Ishikawa (cell line): Measurements from ENCODE around the gene UGT3A1.

ENCODE experiments used
- CEBPB ChIP-seq: IDR thresholded peaks from 2 replicates; pipeline ENCODE4 v1.6.1; 2012
- CREB1 ChIP-seq: IDR thresholded peaks from 2 replicates; pipeline ENCODE4 v1.6.1; 2012; ENCODE audit warnings: low read depth
- EGR1 ChIP-seq: IDR thresholded peaks from 2 replicates; pipeline ENCODE4 v1.6.1; 2012
- EP300 ChIP-seq: IDR thresholded peaks from 2 replicates; pipeline ENCODE4 v1.6.1; 2012; ENCODE audit warnings: borderline replicate concordance
- FOXM1 ChIP-seq: IDR thresholded peaks from 2 replicates; pipeline ENCODE4 v1.6.1; 2012; ENCODE audit warnings: low read depth, borderline replicate concordance
- NFIC ChIP-seq: IDR thresholded peaks from 2 replicates; pipeline ENCODE4 v1.6.1; 2012
- RAD21 ChIP-seq: IDR thresholded peaks from 2 replicates; pipeline ENCODE4 v1.6.1; 2012; ENCODE audit warnings: low read depth
- TAF1 ChIP-seq: IDR thresholded peaks from 2 replicates; pipeline ENCODE4 v1.6.1; 2012; ENCODE audit warnings: low read depth, mild to moderate bottlenecking
- TCF12 ChIP-seq: IDR thresholded peaks from 2 replicates; pipeline ENCODE4 v1.6.1; 2012; ENCODE audit warnings: low read depth
- TEAD4 ChIP-seq: IDR thresholded peaks from 2 replicates; pipeline ENCODE4 v1.6.1; 2012
- YY1 ChIP-seq: IDR thresholded peaks from 2 replicates; pipeline ENCODE4 v1.6.1; 2012; ENCODE audit warnings: low read depth
- ZBTB7A ChIP-seq: IDR thresholded peaks from 2 replicates; pipeline ENCODE4 v1.6.1; 2012; ENCODE audit warnings: low read depth
- TF ChIP-seq, protein P1 (sequence below): IDR thresholded peaks from 2 replicates; pipeline ENCODE4 v1.6.1; 2012
- TF ChIP-seq, protein P2 (sequence below): IDR thresholded peaks from 2 replicates; pipeline ENCODE4 v1.6.1; 2012
- TF ChIP-seq, protein P3 (sequence below): IDR thresholded peaks from 2 replicates; pipeline ENCODE4 v1.6.1; 2012; ENCODE audit warnings: low read depth, mild to moderate bottlenecking

Gene UGT3A1

DNA sequence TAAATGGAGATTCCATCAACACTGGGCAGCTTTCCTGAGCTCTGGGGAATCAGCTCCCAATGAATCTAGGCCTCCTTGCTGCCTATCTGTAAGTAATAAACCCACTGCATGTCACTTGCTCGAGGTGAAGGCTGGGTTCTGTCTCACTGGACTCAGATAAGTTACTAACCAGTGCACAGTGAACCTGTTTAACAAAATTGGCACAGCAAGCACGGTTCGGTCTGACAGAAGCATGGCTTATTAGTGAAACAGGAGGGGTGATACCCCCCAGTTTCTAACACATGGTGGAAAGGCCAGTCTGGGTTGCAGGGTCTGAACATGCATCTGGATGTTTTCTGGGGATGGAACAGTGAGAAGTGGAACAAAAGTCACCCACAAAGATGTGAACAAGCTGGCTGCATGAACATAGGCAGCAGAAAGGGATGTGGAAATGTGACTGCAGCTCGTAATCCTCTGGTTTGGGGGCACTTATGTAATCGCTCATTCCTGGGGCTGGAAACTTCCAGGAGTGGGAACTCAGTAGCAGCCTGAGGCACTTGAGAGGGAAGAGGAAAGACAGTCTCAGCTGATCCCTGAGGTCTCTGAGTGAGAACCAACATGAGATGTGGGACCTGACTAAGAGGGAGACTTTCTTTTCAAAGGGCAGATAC lies 37.8 kb upstream of the UGT3A1 start:
- TF ChIP-seq CEBPB = no peak
- no peak for TF ChIP-seq RAD21
- no peak for TF ChIP-seq EP300
- no peak for TF ChIP-seq CREB1
- no peak for TF ChIP-seq YY1
- TF ChIP-seq, protein P1, sequence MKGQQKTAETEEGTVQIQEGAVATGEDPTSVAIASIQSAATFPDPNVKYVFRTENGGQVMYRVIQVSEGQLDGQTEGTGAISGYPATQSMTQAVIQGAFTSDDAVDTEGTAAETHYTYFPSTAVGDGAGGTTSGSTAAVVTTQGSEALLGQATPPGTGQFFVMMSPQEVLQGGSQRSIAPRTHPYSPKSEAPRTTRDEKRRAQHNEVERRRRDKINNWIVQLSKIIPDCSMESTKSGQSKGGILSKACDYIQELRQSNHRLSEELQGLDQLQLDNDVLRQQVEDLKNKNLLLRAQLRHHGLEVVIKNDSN = no peak
- TF ChIP-seq, protein P2, sequence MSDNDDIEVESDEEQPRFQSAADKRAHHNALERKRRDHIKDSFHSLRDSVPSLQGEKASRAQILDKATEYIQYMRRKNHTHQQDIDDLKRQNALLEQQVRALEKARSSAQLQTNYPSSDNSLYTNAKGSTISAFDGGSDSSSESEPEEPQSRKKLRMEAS = no peak
- no peak for TF ChIP-seq TCF12
- no peak for TF ChIP-seq NFIC
- TF ChIP-seq TAF1 = no peak
- TF ChIP-seq FOXM1 = no peak
- TF ChIP-seq, protein P3, sequence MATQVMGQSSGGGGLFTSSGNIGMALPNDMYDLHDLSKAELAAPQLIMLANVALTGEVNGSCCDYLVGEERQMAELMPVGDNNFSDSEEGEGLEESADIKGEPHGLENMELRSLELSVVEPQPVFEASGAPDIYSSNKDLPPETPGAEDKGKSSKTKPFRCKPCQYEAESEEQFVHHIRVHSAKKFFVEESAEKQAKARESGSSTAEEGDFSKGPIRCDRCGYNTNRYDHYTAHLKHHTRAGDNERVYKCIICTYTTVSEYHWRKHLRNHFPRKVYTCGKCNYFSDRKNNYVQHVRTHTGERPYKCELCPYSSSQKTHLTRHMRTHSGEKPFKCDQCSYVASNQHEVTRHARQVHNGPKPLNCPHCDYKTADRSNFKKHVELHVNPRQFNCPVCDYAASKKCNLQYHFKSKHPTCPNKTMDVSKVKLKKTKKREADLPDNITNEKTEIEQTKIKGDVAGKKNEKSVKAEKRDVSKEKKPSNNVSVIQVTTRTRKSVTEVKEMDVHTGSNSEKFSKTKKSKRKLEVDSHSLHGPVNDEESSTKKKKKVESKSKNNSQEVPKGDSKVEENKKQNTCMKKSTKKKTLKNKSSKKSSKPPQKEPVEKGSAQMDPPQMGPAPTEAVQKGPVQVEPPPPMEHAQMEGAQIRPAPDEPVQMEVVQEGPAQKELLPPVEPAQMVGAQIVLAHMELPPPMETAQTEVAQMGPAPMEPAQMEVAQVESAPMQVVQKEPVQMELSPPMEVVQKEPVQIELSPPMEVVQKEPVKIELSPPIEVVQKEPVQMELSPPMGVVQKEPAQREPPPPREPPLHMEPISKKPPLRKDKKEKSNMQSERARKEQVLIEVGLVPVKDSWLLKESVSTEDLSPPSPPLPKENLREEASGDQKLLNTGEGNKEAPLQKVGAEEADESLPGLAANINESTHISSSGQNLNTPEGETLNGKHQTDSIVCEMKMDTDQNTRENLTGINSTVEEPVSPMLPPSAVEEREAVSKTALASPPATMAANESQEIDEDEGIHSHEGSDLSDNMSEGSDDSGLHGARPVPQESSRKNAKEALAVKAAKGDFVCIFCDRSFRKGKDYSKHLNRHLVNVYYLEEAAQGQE = no peak
- no peak for TF ChIP-seq EGR1
- TF ChIP-seq TEAD4 = no peak
- no peak for TF ChIP-seq ZBTB7A

DNA sequence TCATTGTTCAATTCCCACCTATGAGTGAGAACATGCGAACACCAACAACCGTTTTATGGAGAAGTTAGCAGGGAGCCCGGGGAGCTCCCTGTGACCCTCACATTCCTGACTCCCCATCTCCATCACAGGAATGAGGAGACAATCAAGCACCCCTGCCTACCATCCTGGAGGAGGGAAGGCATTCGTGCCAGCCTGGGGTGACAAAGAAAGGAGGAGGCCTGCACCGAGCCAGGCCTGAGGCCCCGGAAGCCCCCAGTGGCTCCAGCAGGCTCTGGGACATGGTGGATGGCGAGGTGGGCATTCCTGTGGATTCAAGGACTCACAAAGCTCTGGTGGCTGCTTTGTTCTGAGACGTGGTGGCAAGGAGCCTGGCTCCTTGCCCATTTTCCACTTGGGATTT lies 36.5 kb upstream of the UGT3A1 start:
- TF ChIP-seq TCF12 = no peak
- TF ChIP-seq EGR1 = no peak
- TF ChIP-seq ZBTB7A = no peak

DNA sequence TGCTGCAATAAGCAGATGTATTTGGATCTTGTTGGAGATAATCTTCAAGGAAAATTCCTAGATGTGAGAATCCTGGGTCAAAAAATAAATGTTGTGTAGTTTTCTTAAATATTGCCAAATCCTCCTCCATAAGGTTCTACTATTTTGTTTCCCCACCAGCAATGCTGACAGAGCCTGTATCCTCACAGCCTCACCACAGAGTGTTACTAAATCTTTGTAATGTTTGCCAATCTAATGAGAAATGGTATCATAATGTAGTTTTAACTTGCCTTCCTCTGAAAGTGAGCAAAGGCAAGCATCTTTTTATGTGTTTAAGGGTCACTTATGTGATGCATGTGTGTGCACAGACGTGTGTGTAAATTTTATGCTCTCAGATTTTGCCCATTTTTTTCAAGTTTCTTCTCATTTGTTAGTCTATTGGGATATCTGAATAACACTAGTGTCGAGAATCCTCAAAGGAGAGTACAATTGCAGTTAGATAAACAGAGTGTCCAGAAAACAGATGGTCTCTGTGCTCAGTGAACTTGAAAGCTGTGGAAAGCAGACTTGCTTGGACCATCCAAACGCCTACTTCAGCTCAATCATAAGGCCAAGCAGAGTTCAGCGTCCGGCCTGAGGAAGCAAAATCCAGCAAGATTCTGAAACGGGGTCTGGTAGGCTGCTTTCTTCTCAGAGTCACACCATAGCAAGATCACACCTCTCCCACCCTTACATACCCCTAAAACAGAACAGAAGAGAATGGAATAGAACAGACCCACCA lies 35.7 kb upstream of the UGT3A1 start:
- TF ChIP-seq ZBTB7A (no peak), CREB1 (no peak), CEBPB (no peak), NFIC (no peak)
- TF ChIP-seq, protein P1 = no peak
- TF ChIP-seq, protein P2 = no peak

DNA sequence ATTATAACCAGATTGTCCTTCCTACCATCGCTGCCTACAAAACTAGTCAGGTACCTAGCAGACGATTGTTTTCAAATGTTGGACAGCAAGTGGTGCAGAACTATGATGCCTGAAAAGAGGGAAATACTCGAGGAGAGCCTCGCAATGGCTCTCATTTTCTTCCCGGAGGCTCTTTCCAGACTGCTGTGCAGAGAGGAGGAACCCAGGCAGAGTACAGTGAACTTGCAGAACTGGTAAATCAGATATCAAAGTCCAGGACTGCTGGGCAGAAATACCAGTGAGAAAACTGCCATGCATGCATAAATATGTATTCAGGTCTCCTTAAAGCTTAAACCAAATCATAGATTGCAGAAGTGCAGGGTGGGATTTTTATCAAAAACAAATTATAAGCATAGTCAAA lies 26.4 kb upstream of the UGT3A1 start:
- TF ChIP-seq, protein P2 = no peak
- no peak for TF ChIP-seq CREB1
- TF ChIP-seq RAD21 = no peak

DNA sequence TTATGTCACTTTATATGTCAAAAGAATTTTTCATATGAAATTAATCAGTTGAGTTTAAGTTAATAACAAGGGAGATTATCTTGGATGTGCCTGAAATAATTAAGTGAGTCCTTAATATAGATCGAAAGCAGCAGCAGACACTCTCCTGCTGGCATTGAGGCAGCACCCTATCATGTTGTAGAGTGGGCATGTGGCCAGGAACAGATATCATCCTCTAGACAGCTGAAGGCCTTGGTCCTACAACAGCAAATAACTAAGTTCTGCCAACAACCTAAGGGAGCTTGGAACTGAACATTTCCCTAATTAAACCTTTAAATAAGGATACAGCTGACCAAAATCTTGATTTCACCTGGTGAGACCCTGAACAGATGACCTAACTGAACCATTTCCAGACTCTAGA lies 25.8 kb upstream of the UGT3A1 start:
- TF ChIP-seq RAD21 (no peak), NFIC (no peak), ZBTB7A (no peak), YY1 (no peak), TCF12 (no peak), EP300 (no peak)
- TF ChIP-seq, protein P3 = no peak
- TF ChIP-seq, protein P1 = no peak

DNA sequence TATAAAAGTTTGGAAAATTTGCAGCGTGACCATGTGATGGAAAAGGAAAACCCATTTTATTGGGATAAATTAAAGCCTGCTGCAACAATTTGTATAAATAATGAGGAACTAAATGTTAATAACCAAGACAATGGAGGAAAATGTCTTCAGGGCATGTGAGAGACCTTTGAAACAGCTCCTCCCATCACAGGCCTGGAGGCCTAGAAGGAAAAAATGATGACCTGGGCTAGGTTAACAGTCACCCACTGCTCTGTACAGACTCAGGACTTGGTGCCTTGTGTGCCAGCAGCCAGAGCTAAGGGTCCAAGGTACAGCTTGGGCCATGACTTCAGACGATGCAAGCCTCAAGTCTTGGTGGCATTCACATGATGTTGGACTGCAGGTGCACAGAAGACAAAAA lies 22.0 kb upstream of the UGT3A1 start:
- TF ChIP-seq, protein P2 = no peak
- no peak for TF ChIP-seq EGR1
- no peak for TF ChIP-seq TCF12
- no peak for TF ChIP-seq ZBTB7A
- TF ChIP-seq EP300 = no peak
- no peak for TF ChIP-seq NFIC
- TF ChIP-seq CEBPB = no peak
- no peak for TF ChIP-seq CREB1
- TF ChIP-seq TAF1 = no peak
- no peak for TF ChIP-seq YY1
- no peak for TF ChIP-seq RAD21
- TF ChIP-seq FOXM1 = no peak
- TF ChIP-seq, protein P1 = no peak
- no peak for TF ChIP-seq TEAD4
- TF ChIP-seq, protein P3 = no peak
